Choroid plexus epithelial cell (primary cell): ENCODE measurements around the gene INTS3.
A peak's percentile ranks its signal among the peaks of the same experiment; 100 is the strongest.

Experiments
- DNase-seq: peaks from one replicate; pipeline ENCODE4 v3.0.0-alpha.2; 2010; ENCODE audit warnings: low read depth
- H3K4me3 ChIP-seq: 2 replicates; pipeline ENCODE4 v1.5.1; 2011; ENCODE audit warnings: low read depth, mild to moderate bottlenecking, control low read depth, low read length, moderate library complexity
- CTCF ChIP-seq: conservative IDR thresholded peaks from 2 replicates; pipeline ENCODE4 v1.5.1; 2011; ENCODE audit warnings: low read depth, mild to moderate bottlenecking, control low read depth, inconsistent platforms, low read length, moderate library complexity

The INTS3 gene

GRCh38 chr1:153749408-153750005 is 21.7 kb downstream of the INTS3 start:
- DNase-seq: peak; percentile 90
- peak; percentile 96 for TF ChIP-seq CTCF
- H3K4me3 ChIP-seq: no peak overlapping the region

- peak; percentile 22 for TF ChIP-seq CTCF
- DNase-seq: no peak
These were observed 22.5 kb downstream of the INTS3 start for GRCh38 chr1:153750026-153750995.

GRCh38 chr1:153752072-153752471 is 24.2 kb downstream of the INTS3 start:
- no peak for DNase-seq
- no peak overlapping the region for H3K4me3 ChIP-seq
- no peak for TF ChIP-seq CTCF

More at GRCh38 chr1:153750026-153750995, 22.5 kb downstream of the INTS3 start:
- no peak overlapping the region for H3K4me3 ChIP-seq

- DNase-seq: peak; percentile 89
- no peak for TF ChIP-seq CTCF
- no peak overlapping the region for H3K4me3 ChIP-seq
These were observed 24.8 kb downstream of the INTS3 start for GRCh38 chr1:153752571-153753195.

GRCh38 chr1:153754266-153754665 is 26.4 kb downstream of the INTS3 start:
- no peak overlapping the region for H3K4me3 ChIP-seq
- no peak for DNase-seq
- no peak for TF ChIP-seq CTCF

- no peak overlapping the region for H3K4me3 ChIP-seq
- DNase-seq: no peak
- no peak for TF ChIP-seq CTCF
These were observed 32.6 kb downstream of the INTS3 start for GRCh38 chr1:153760440-153760839.
